ENCODE results near the gene PROS1.

Gene PROS1

DNA sequence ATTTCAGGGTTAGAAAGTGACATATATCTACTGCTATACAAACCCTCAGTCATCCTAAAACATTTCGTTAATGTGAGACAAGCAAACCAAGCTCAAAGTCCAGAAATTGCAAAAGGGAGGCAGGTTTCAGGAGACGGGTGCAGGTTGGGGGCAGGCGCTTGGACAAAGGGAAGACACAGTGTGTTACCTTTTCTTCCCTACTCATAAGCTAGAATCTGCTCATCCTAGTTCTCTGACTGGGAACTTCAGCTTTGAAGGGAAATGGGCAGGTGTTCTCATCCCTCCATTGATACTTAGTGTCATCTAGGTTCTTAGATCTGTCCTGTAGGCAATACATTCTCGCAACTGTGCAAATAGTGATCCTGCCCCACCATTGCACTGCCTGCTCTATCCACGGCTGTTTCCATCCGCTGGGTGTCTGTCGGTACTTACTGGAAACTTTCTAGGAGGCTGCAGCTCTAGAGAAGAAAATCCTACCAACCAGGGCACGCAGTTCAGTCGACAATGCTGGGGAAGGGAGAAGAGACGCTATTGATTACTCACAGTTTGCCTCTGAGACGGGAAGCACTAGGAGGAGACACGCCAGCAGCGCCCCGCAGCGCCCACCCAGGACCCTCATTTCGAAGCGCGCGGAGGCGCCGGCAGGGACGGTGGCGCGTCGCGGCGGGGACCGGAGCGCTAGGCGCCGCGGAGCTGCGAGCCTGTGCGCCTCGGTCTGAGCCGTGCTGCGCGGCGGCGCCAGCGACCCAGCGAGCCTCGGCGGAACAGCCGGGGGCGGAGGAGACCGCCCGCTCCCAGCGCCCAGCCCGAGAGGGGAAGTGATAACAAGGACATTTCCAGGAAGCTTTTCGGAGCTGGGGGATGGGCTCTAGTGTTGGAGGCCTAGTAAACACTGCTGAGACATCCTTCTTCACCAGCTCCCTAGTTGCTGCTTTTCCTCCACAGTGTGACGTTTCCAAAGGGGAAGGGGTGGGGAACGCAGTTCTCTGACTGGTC, at the start of gene PROS1:
Gene PROS1, minus strand, starts transcription at position 766 of the 996 bp plus-strand sequence. Its CDS starts 147 bp downstream, at position 619.
- no peak for DNase-seq (ENCODE audit: low read depth, low spot score)

DNA sequence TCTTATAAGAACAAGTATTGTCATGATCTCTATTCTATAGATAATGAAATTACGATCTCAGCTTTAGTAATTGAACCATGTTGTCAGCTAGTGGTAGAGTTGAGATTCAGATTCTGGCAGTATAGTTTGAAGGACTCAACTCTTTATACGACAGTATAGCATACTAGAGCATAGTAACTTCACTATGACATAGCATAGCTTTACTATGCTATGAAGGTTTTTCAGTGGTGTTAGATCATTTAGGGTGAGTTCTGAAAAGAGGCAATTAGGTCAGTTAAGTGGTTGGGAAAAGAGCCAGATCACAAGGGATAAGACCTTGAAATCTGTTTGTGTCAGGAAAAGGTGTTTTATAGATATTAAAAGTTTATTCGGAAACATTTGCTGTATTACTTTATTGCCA, 46.6 kb upstream of the PROS1 start:
- no peak for DNase-seq (ENCODE audit: low read depth, low spot score)

DNA sequence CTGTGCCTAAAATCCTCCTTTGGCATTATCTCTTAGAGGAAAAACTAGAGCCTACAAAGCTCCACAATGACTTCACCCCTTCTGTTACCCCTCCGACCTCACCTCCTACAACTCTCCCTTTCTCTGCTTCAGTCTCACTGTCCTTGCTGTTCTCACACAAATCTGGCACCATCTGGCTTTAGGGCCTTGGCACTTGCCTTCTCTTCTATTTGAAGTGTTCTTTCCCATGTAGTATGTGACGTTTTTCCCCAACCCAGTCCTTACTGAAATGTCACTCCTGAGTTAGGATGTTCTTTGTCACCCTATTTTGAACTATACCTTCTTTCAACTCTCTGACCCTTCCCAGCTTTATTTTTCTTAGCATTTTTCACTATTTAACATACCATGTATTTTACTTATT, 46.0 kb upstream of the PROS1 start:
- DNase-seq (ENCODE audit: low read depth, low spot score), result no peak

DNA sequence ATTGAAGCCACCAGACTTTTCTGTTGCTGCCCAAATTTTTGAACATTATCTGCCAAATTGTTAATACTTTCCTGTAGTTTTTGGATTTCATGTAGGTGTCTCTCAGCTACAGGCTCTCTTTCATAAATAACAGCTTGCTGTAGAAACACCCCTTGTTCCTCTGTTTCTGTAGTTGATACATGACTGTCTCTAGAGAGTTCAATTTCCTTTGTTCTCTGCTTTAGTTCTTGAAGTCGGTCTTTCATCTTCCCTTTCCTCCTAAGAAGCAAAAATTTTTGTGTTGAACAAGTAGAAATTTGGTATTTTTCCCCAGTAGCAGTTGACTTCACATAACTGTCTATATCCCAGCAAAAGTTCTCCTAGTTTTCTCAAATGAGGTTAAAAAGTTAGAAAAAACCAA, 41.3 kb upstream of the PROS1 start:
- DNase-seq (ENCODE audit: low read depth, low spot score), result no peak

DNA sequence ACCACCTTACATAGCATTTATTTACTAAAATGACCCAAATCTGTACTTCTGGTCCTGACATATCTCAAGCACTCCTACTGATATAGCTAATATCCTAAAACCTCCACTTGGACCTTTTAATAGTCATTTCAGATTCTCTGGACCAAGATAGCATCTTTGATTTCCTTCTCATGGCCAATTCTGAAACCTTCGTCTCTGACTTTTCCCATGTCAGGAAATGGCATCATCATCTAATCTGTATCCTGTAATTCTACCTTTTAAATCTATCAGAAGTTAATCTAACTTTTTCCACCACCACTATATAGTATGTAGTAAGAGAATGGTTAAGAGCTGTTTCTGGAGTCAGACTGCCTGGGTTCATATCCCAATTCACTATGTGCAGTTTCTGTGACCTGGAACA, 38.5 kb upstream of the PROS1 start:
- no peak for DNase-seq (ENCODE audit: low read depth, low spot score)

DNA sequence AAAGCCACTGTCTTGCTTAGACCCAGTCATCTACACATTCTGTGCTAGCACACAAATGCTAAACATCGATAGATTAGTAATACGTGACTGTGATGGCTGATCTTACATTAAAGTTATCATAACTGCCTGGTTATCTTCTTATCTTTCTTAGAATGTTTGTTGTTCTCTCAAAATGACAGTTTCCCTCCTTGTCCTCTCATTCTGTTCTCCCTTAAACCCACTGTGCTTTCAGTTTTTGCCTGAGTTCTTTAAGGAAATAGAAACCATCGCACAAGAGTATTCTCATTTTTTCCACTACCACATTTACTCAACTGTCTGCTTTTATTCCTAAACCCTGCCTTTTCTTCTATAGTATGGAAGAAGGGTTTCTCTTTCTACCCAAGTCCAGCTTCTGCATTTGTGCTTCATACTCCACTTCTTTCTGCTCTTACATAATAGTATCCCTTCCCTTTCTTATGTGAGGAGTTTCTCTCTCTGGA, 37.6 kb upstream of the PROS1 start:
- no peak for DNase-seq (ENCODE audit: low read depth, low spot score)

DNA sequence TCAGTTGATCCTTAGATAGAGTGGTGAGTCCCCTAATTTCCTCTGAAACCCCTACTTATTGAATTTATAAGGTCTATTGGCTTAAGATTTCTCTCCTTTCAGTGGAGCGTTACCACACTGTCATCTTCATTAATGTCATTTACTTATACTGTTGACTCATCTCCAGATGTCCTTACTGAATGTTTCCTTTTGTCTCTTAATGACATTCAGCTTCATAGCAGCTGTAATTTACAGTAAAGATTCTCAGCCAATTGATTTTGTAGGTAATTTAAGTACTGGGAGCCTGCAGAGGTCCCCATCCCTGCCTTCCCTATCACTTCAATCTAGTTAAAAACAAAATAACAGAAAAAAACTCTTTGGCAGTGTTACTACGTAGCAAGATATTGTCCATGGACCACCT, 35.9 kb upstream of the PROS1 start:
- no peak for DNase-seq (ENCODE audit: low read depth, low spot score)

DNA sequence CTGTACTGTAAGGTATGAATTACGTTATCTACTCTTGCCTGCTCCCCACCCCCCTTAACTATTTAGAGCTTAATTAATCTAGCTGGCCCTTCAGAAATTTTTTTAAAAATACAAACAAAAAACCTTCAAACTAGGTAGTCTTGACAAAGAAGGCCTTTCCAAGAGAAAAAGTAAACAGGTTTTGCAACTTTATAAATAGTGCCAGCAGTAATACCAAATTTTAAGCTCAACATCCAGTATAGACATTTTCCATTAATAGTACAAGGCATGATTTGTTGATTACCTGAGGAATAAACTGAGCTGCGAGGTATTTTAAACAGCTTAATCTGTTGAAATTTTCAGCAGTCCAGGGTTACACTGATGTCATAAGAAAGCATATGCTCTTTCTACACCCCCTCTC, 34.6 kb upstream of the PROS1 start:
- no peak for DNase-seq (ENCODE audit: low read depth, low spot score)

DNA sequence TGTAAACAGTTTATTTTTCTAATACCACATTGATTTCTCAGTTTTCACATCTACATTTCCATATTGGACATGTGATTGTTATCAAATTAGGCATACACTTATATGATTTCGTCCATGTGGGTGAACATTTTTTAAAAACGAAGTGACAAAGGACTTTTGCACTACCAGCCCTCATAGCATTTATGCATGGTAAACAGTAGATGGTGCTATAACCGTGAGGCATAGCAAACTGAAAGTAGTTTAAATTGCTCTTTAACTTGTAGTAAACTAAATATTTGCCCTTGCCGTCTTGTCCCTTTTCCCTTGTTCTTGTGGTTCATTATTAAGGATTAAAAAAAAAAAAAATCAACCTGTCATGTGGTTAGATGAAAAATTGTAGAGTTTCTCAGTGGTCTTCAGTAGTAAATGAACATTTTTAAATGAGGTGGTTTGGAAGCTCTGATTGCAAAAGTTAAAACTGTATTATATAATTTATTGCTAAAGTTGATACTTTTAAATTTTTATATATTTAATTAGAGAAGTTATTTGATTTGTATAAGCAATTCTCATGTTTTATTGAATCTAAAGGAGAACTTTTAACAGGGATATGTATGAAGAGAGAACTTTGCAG, 30.7 kb upstream of the PROS1 start:
- no peak for DNase-seq (ENCODE audit: low read depth, low spot score)

DNA sequence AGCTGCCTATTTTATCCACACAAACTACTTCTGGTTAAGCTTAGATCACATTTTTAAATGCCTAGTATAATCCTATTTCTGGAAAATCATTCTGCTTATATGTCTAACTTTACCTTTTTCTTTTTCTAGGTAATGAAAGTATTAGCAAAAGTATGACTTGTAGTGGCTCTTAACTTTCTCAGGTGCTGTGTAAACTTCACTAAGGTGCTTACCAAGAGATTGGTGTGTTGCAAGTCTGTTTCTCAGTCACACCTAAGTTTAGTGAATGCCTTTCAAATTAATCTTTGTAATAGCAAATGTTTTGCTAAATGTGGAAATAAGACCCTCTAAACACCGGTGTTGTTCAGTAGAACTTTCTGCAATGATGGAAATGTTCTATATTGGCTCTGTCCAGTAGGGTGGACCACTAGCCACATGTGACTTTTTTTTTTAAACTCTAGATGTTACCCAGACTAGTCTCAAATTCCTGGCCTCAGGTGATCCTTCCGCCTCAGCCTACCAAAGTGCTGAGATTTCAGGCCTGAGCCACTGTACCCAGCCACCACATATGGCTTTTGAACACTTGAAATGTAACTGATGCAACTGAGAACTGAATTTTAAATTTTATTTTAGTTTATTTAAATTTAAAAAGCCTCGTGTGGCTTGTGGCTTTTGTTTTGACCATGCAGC, 28.3 kb upstream of the PROS1 start:
- DNase-seq (ENCODE audit: low read depth, low spot score), result no peak

DNA sequence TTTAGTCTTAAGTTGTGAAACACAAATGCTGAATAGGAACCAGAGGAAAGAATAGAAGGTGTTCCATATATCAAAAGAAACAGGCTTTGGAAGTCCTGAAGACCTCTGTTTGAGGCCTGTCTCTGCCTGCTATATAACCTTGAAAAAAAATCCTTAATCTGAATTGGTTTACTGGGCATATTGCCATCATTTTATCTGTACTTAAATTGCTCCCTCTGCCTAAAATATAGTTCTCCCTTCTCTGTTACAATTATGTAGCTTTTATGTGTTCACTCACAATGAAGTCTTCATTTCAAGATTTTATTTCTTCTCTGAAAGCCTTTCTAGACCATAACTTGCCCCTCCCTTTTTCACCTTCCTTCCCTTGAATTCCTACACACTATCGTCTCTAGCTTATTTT, 27.5 kb upstream of the PROS1 start:
- no peak for DNase-seq (ENCODE audit: low read depth, low spot score)

DNA sequence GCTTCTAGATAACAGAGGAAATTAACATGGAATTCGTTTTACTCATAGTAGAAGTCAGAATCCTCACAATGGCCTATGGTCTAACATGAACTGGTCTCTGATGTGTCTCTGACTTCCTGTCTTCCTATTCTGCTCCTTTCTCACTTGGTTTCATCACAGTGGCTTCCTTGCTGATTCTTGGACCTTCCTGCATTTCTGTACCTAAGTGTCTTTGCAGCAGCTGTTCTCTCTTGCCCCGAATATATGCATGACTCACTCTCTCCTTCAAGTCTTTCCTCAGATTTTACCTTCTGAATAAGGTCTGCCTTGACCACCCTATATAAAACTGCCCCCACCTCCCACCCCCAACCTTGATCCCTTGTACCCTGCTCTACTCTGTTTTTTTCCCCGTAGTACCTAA, 20.4 kb upstream of the PROS1 start:
- no peak for DNase-seq (ENCODE audit: low read depth, low spot score)

DNA sequence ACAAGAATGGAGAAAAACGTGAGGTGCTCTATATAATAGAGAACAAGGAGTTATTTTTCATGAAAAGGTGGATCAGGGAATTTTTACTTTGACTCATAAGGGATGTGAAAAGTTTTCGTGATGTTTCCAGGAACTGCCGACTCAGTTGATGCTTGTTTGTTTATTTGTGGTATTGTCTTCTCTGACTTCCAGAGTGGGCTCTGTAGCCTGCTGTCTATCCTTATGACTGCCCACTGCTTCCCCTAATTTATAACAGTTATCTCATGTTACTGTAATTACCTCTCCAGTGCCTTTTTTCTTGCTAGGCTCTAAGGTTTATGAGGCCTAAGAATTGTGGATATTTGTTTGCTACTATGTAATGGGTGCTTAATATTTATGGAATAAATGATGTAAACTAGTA, 18.5 kb upstream of the PROS1 start:
- DNase-seq (ENCODE audit: low read depth, low spot score), result no peak

DNA sequence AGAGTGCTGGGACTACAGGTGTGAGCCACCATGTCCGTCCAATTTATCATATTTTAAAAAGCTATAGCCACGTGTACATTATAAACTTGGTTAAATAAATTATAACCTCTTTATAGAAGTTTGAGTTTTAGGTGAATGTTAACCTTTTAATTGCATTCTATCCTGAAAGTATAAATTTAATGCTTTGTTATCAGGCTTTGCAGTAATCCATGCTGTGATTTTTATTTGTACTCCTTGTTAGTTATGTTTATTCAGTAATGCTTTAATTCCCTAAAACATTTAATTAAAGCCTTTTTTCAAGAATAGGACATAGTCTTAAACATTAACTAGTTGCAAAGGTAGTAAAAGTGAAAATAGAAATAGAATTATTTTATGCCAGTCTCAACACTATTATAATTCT, 17.9 kb upstream of the PROS1 start:
- DNase-seq (ENCODE audit: low read depth, low spot score), result no peak

DNA sequence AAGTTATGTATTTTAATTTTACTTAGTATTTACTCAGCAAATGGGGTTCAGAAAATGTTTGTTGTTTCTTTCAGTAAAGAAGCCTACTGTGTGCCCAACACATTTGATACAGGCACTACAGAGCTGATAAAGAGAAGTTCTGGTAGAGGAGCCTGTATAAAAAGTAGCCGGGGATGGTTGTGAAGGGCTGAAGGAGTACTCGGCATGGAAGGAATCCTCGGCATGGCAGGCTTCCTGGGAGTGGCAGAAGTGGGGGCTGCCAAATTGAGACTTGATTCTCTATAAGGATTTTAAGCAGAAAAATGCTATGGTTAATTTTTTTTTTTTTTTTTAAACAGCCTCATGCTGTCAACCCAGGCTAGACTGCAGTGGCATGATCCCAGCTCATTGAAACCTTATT, 15.5 kb upstream of the PROS1 start:
- DNase-seq (ENCODE audit: low read depth, low spot score), result no peak

DNA sequence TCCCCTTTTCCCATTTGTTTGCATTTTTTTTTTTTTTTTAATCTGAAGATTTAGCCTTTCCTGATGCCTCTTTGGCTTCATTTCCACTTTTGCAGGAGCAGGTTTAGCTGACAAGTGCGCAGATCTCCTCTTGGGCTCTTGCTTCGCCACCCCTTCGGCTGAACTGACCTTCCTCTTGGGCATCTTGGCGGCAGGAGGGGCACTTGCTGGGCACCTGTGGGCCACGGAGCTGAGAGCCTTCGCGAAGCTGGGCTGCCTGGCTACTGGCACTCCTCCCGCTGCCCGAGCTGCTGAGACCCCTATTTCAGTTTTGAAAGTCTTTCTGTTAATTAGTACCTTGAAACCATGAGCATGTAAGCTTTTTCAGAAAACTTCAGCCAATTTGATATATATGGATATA, 15.1 kb upstream of the PROS1 start:
- DNase-seq (ENCODE audit: low read depth, low spot score), result no peak

DNA sequence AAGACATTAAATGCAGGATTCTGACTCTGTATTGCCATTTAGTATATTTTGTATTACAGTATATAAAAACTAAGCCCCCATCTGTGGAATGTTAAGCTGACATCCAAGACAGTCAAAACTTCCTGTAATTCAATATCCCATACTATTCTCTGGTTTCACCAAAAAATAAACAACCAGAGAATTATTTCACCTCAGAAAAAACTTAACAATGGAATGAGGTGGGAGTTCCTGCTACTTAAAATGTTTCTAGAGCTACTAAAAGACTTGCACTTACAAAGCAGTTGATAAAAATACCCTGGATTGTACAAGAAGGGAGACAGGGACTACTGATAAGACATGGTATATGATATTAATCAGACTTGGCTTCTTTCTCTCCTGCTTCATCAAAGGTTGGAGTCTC, 14.6 kb upstream of the PROS1 start:
- no peak for DNase-seq (ENCODE audit: low read depth, low spot score)

DNA sequence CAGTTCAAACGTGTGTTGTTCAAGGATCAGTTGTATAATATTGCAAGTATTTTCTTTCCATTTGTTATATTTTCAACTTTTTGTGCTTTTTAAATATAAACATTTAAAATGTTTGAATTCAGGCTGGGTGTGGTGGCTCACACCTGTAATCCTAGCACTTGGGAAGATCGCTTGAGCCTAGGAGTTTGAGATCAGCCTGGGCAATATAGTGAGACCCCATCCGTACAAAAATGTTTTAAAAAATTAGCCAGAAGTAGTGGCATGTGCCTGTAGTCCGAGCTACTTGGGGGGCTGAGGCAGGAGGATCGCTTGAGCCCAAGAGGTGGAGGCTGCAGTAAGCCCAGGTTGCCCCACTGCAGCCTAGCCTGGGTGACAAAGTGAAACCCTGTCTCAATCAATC, 10.9 kb upstream of the PROS1 start:
- no peak for DNase-seq (ENCODE audit: low read depth, low spot score)

DNA sequence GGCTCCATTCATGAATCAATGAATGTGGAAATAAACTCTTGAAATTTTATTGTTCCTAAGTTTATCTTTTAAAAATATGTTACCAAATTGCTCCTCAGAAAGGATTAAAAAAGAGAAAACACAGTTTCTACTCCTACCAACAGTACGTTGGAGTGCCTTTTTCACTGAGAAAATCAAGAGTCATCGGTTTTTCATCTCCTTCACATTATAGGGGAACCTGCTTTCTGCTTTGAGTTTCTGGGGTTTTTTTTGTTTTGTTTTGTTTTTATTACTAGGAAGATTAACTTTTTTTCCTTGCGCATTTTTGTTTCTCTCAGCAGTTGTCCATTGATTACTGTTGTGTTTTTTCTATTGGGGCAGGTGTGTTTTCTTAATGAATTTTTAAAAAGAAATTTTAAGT, 9.7 kb upstream of the PROS1 start:
- DNase-seq (ENCODE audit: low read depth, low spot score), result no peak

DNA sequence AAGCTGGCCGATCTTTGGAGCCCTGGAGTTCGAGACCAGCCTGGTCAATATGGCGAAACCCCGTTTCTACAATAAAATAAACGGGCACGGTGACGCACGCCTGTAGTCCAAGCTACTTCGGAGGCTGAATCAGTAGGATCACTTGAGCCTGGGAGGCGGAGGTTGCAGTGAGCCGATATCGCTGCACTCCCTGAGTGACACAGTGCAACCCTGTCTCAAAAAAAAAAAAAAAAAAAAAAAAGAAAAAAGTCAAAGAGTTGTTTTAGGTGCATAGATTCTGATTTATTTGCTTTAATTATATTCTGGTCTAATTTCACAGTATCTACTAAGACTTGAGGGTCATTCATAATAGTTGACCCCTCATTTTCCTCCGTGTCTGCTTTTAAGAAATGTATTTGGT, 8.0 kb upstream of the PROS1 start:
- DNase-seq (ENCODE audit: low read depth, low spot score), result no peak

DNA sequence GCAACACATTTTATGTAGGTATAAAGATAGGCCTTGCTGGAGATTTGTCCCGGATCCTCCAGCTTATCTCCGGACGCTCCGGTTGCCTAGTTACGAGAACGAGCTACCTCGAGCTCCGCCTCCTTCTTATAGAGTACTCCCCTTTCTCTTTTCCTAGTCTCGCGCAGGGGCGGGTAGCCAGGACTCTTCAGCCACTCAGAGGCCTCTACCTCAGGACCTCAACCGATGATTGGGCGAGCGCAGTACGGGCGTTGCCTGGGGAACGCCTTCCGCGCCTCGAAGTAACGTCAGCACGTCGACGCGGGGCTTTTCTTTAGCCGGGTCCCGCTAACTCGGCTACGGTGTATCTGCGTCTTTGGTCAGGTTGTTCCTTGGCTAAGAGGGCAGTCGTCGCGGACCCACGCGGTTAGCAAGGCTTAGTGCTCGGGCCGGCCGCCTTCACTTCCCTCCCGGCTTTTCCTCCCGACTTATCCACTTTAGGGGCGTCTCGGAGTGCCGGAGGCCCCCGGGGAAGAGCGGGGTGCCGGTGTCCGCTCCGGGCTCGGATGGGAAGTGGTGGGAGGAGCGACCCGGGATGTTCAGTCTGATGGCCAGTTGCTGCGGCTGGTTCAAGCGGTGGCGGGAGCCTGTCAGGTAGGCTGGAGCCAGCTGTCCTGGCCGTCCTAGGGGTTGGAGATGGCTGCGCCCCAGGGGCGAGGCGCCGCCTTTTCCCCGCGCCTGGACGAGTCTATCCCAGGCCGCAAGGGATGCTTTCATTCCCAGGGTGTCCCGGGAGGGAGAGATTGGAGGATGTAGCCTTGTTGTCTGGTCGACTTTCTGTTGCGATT, 6.4 kb upstream of the PROS1 start, which contains the start of gene ARL13B:
Gene ARL13B, plus strand, starts transcription at position 306 of the 827 bp plus-strand sequence. Its CDS starts 269 bp downstream, at position 575.
- peak; percentile 89 for DNase-seq (ENCODE audit: low read depth, low spot score)

Measured in activated naive CD8-positive, alpha-beta T cell treated with anti-CD3 and anti-CD28 coated beads, Interleukin-2, amount 50 U/mL, for 16 hours (primary cell).